Activated CD8-positive, alpha-beta memory T cell treated with anti-CD3 and anti-CD28 coated beads for 48 hours (primary cell): ENCODE measurements around the gene RPS8.
"Not testable (repeated sequence)": the region's sequence is repeated elsewhere in the genome, so short reads cannot be mapped to it uniquely, and the experiment has no call there.

ENCODE experiments used
- DNase-seq, 3 experiments: peaks; one replicate each; pipeline ENCODE4 v3.0.0-alpha.2; 2020; ENCODE audit warnings: low read depth in 2 of 3, low spot score in 2 of 3

Gene RPS8

GRCh38 chr1:44802306-44803061 lies 27.1 kb downstream of the RPS8 start:
- DNase-seq, result no peak

GRCh38 chr1:44803062-44803311 lies 27.6 kb downstream of the RPS8 start:
- DNase-seq, result no peak

GRCh38 chr1:44803312-44804095 lies 28.2 kb downstream of the RPS8 start:
- no peak for DNase-seq

- DNase-seq, result no peak
These were observed 30.1 kb downstream of the RPS8 start for GRCh38 chr1:44805311-44806024.

GRCh38 chr1:44806025-44806703 lies 30.8 kb downstream of the RPS8 start:
- no peak for DNase-seq

GRCh38 chr1:44806704-44807363 lies 31.5 kb downstream of the RPS8 start, which contains the start of gene DYNLT4:
Gene DYNLT4, minus strand, starts transcription at chr1:44807351. Its CDS starts 683 bp downstream, at chr1:44806668.
- DNase-seq, result no peak

- DNase-seq, result peak in 2 of 3 experiments; percentile 75 to 80
These were observed 32.2 kb downstream of the RPS8 start for GRCh38 chr1:44807364-44808062.

- DNase-seq, result peak in 2 of 3 experiments; percentile 50 to 72
These were observed 33.0 kb downstream of the RPS8 start, which contains the start of gene BTBD19 for GRCh38 chr1:44808063-44808937. Gene BTBD19, plus strand, starts transcription at chr1:44808523. Its CDS starts 298 bp downstream, at chr1:44808821.

- DNase-seq, result peak in 1 of 3 experiments; percentile 72
These were observed 33.9 kb downstream of the RPS8 start for GRCh38 chr1:44808938-44809917.

GRCh38 chr1:44810101-44810761 lies 34.9 kb downstream of the RPS8 start:
- DNase-seq, result no peak

GRCh38 chr1:44810762-44811105 lies 35.4 kb downstream of the RPS8 start:
- not testable (repeated sequence) for DNase-seq

GRCh38 chr1:44811234-44811633 lies 35.9 kb downstream of the RPS8 start:
- no peak for DNase-seq

- no peak for DNase-seq
These were observed 37.6 kb downstream of the RPS8 start for GRCh38 chr1:44812822-44813543.

GRCh38 chr1:44815926-44816325 lies 40.6 kb downstream of the RPS8 start:
- not testable (repeated sequence) for DNase-seq

GRCh38 chr1:44817307-44817706 lies 42.0 kb downstream of the RPS8 start:
- no peak for DNase-seq

- DNase-seq, result no peak
These were observed 42.6 kb downstream of the RPS8 start for GRCh38 chr1:44817771-44818495.
